ENCODE measurements around the gene HINT3.
"Not testable (repeated sequence)": the region's sequence is repeated elsewhere in the genome, so short reads cannot be mapped to it uniquely, and the experiment has no call there.

Gene HINT3

GRCh38 chr6:125956506-125957390 is at the start of gene HINT3:
HINT3 (plus strand) TSS chr6:125956770; CDS start chr6:125956978, 208 bp downstream.
- peak; percentile 99 for DNase-seq (ENCODE audit: low read depth, low spot score)

GRCh38 chr6:125910527-125910926 is 46.0 kb upstream of the HINT3 start:
- peak; percentile 55 for DNase-seq (ENCODE audit: low read depth, low spot score)

- not testable (repeated sequence) for DNase-seq (ENCODE audit: low read depth, low spot score)
Observed at GRCh38 chr6:125911051-125911451, 45.5 kb upstream of the HINT3 start.

GRCh38 chr6:125912430-125912829 is 44.1 kb upstream of the HINT3 start:
- not testable (repeated sequence) for DNase-seq (ENCODE audit: low read depth, low spot score)

GRCh38 chr6:125913145-125913544 is 43.4 kb upstream of the HINT3 start:
- no peak for DNase-seq (ENCODE audit: low read depth, low spot score)

GRCh38 chr6:125913864-125914351 is 42.7 kb upstream of the HINT3 start:
- peak; percentile 83 for DNase-seq (ENCODE audit: low read depth, low spot score)

GRCh38 chr6:125918230-125918629 is 38.3 kb upstream of the HINT3 start:
- DNase-seq (ENCODE audit: low read depth, low spot score) = no peak

GRCh38 chr6:125918681-125919566 is 37.6 kb upstream of the HINT3 start:
- peak; percentile 80 for DNase-seq (ENCODE audit: low read depth, low spot score)

GRCh38 chr6:125919618-125920017 is 37.0 kb upstream of the HINT3 start:
- DNase-seq (ENCODE audit: low read depth, low spot score) = no peak

GRCh38 chr6:125922322-125922860 is 34.2 kb upstream of the HINT3 start:
- no peak for DNase-seq (ENCODE audit: low read depth, low spot score)

GRCh38 chr6:125923366-125923877 is 33.1 kb upstream of the HINT3 start:
- no peak for DNase-seq (ENCODE audit: low read depth, low spot score)

- no peak for DNase-seq (ENCODE audit: low read depth, low spot score)
Observed at GRCh38 chr6:125924169-125924568, 32.4 kb upstream of the HINT3 start.

GRCh38 chr6:125924697-125925358 is 31.7 kb upstream of the HINT3 start:
- DNase-seq (ENCODE audit: low read depth, low spot score) = no peak

GRCh38 chr6:125926711-125927110 is 29.9 kb upstream of the HINT3 start:
- no peak for DNase-seq (ENCODE audit: low read depth, low spot score)

- DNase-seq (ENCODE audit: low read depth, low spot score) = no peak
Observed at GRCh38 chr6:125927761-125928160, 28.8 kb upstream of the HINT3 start.

GRCh38 chr6:125930765-125931418 is 25.7 kb upstream of the HINT3 start:
- DNase-seq (ENCODE audit: low read depth, low spot score) = no peak

- no peak for DNase-seq (ENCODE audit: low read depth, low spot score)
Observed at GRCh38 chr6:125931733-125932450, 24.7 kb upstream of the HINT3 start.

- DNase-seq (ENCODE audit: low read depth, low spot score) = no peak
Observed at GRCh38 chr6:125932451-125932795, 24.1 kb upstream of the HINT3 start.

- not testable (repeated sequence) for DNase-seq (ENCODE audit: low read depth, low spot score)
Observed at GRCh38 chr6:125935520-125935919, 21.1 kb upstream of the HINT3 start.

- no peak for DNase-seq (ENCODE audit: low read depth, low spot score)
Observed at GRCh38 chr6:125939026-125939425, 17.5 kb upstream of the HINT3 start.
